ENCODE results near the gene CTRL.

DNA sequence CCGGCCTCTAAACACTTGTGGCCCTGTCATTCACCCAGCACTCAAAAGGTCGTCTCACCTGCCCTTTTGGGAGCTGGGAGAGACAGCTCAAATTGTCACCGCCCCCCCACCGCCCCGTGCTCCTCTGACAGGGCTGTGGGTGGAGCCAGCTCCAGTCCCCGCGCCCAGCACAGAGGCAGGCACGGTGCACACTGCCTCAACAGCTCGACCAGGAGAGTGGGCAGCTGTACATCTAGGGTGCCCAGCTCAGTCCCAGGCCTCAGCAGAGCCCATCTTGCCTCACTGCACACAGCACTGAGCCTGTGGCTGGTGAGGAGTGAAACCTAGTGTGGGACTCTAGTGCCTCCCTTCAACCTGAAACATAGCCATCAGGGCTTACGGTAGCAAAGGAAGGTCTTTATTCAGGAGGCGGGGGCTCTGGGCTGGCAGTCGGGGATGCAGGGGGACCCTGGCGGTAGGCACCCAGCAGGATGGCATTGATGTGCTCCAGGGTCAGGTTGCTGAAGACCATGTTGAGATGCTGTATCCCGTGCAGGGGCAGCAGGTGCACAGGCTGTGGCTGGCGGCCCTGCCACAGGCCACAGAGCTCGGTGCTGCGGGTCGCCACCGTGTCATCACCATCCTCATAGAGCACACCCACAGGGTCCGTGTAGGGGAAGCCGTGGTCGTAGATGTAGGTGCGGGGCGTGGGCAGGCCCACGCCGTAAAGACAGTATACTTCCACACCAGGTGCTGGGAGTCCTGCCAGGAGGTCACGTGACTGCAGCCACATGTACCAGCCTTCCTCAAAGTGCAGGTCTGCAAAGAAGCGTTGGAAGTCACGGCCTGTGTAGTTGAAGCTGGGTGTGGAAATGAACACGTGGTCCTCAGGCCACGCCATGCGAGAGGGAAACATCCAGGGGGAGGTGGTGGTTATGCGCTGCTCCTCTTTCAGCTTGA is 8.1 kb upstream of the CTRL start:
- TF ChIP-seq, protein P1, sequence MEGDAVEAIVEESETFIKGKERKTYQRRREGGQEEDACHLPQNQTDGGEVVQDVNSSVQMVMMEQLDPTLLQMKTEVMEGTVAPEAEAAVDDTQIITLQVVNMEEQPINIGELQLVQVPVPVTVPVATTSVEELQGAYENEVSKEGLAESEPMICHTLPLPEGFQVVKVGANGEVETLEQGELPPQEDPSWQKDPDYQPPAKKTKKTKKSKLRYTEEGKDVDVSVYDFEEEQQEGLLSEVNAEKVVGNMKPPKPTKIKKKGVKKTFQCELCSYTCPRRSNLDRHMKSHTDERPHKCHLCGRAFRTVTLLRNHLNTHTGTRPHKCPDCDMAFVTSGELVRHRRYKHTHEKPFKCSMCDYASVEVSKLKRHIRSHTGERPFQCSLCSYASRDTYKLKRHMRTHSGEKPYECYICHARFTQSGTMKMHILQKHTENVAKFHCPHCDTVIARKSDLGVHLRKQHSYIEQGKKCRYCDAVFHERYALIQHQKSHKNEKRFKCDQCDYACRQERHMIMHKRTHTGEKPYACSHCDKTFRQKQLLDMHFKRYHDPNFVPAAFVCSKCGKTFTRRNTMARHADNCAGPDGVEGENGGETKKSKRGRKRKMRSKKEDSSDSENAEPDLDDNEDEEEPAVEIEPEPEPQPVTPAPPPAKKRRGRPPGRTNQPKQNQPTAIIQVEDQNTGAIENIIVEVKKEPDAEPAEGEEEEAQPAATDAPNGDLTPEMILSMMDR (IDR thresholded peaks at IDR 0.05), result no peak
- no peak; the same call in 1 of the 2 replicates for TF ChIP-seq POLR2AphosphoS5 (IDR thresholded peaks at IDR 0.05; ENCODE audit: low read depth, low read length)
- TF ChIP-seq TCF7L2 (IDR thresholded peaks at IDR 0.05; ENCODE audit: low read depth, low read length), result no peak
- TF ChIP-seq, protein P2, sequence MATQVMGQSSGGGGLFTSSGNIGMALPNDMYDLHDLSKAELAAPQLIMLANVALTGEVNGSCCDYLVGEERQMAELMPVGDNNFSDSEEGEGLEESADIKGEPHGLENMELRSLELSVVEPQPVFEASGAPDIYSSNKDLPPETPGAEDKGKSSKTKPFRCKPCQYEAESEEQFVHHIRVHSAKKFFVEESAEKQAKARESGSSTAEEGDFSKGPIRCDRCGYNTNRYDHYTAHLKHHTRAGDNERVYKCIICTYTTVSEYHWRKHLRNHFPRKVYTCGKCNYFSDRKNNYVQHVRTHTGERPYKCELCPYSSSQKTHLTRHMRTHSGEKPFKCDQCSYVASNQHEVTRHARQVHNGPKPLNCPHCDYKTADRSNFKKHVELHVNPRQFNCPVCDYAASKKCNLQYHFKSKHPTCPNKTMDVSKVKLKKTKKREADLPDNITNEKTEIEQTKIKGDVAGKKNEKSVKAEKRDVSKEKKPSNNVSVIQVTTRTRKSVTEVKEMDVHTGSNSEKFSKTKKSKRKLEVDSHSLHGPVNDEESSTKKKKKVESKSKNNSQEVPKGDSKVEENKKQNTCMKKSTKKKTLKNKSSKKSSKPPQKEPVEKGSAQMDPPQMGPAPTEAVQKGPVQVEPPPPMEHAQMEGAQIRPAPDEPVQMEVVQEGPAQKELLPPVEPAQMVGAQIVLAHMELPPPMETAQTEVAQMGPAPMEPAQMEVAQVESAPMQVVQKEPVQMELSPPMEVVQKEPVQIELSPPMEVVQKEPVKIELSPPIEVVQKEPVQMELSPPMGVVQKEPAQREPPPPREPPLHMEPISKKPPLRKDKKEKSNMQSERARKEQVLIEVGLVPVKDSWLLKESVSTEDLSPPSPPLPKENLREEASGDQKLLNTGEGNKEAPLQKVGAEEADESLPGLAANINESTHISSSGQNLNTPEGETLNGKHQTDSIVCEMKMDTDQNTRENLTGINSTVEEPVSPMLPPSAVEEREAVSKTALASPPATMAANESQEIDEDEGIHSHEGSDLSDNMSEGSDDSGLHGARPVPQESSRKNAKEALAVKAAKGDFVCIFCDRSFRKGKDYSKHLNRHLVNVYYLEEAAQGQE (IDR thresholded peaks at IDR 0.05; ENCODE audit: insufficient read depth in 1 of 2, low read depth in 2 of 2, low read length in 1 of 2), result no peak
